B cell (primary cell): Measurements from ENCODE around the gene CD2. TPM values are rescaled to one million over a fixed set of nuclear protein-coding genes. Genes with fewer than 3 reads are reported as not detected.

Source experiments
- ATAC-seq: fragments of 200-7000 bp; cut with Tn5 transposase; one replicate; pipeline ENCODE4 v1.10.0; 2021; ENCODE audit warnings: low read depth, mild to moderate bottlenecking, moderate number of reproducible peaks, moderate library complexity
- CTCF ChIA-PET: fragments of 350-600 bp; sonication (Branson Sonifier 250); formaldehyde crosslinking; loops from one replicate; lab custom pipeline; 2021; ENCODE audit warnings: antibody characterized with exemption, inconsistent platforms; lab: Charles Lee
- POLR2A ChIA-PET: fragments of 350-600 bp; sonication (Branson Sonifier 250); formaldehyde crosslinking; loops from one replicate; lab custom pipeline; 2021; ENCODE audit warnings: antibody characterized with exemption; lab: Charles Lee
- DNase-seq: peaks from one replicate; pipeline ENCODE4 v3.0.0; 2013
- H2AFZ ChIP-seq: 2 replicates; pipeline ENCODE4 v1.6.1; 2012; ENCODE audit warnings: mild to moderate bottlenecking, low read depth, low read length; ENCODE audit not compliant: insufficient read depth, poor library complexity, severe bottlenecking
- H3K27ac ChIP-seq, 2 donors: 1 replicate in 1 of 2; 2 replicates in 1 of 2; pipeline ENCODE4 v1.5.1; 2012 to 2013; ENCODE audit warnings: low read length in 2 of 2, mild to moderate bottlenecking in 2 of 2, moderate library complexity in 1 of 2
- H3K27me3 ChIP-seq, 4 experiments: fragments of 200-600 bp in 1 of 4; sonication (generic) in 1 of 4; replicated peaks in 1 of 4; 1 replicate in 2 of 4; 2 replicates in 2 of 4; pipeline versions ENCODE4 v1.6.1 to v1.7.0; 2013 to 2016; ENCODE audit warnings: low read length in 3 of 4, mild to moderate bottlenecking in 2 of 4, mixed read lengths in 1 of 4, moderate library complexity in 1 of 4; ENCODE audit not compliant: insufficient read depth in 4 of 4, control insufficient read depth in 3 of 4; ENCODE audit errors: control extremely low read depth in 1 of 4
- H3K36me3 ChIP-seq, 2 experiments: replicated peaks in 1 of 2; 1 replicate in 1 of 2; 2 replicates in 1 of 2; pipeline versions ENCODE4 v1.6.1 to v1.7.1; 2013; ENCODE audit warnings: low read length in 1 of 2; ENCODE audit not compliant: insufficient read depth in 2 of 2, control insufficient read depth in 1 of 2; ENCODE audit errors: control extremely low read depth in 1 of 2, extremely low read depth in 1 of 2
- H3K4me1 ChIP-seq, 2 donors: fragments of 200-600 bp in 1 of 2; sonication (generic) in 1 of 2; 1 replicate in 1 of 2; 2 replicates in 1 of 2; pipeline versions ENCODE4 v1.5.1 to v1.6.1; 2013 to 2017; ENCODE audit warnings: low read length in 2 of 2; ENCODE audit not compliant: control insufficient read depth in 2 of 2, insufficient read depth in 2 of 2
- H3K4me2 ChIP-seq: replicated peaks from 2 replicates; pipeline ENCODE3; 2012; ENCODE audit warnings: mild to moderate bottlenecking, low read depth, low read length; ENCODE audit not compliant: poor library complexity, severe bottlenecking
- H3K4me3 ChIP-seq, 5 experiments: fragments of 200-600 bp in 1 of 5; sonication (generic) in 1 of 5; 1 replicate in 3 of 5; 2 replicates in 2 of 5; pipeline versions ENCODE4 v1.5.1 to v1.7.0; 2011 to 2016; ENCODE audit warnings: low read length in 4 of 5, mild to moderate bottlenecking in 4 of 5, low read depth in 2 of 5, control low read depth in 1 of 5, moderate library complexity in 1 of 5; ENCODE audit not compliant: insufficient read depth in 1 of 5; ENCODE audit errors: control extremely low read depth in 1 of 5, extremely low read depth in 1 of 5
- H3K79me2 ChIP-seq: fragments of 200-600 bp; sonication (generic); one replicate; pipeline ENCODE4 v1.6.0; 2016; ENCODE audit warnings: low read length; ENCODE audit not compliant: control insufficient read depth, insufficient read depth
- H3K9ac ChIP-seq: fragments of 200-600 bp; sonication (generic); 2 replicates; pipeline ENCODE4 v1.6.1; 2017; ENCODE audit warnings: mild to moderate bottlenecking, low read length, moderate library complexity
- H3K9me3 ChIP-seq, 3 donors: one replicate each; pipeline versions ENCODE4 v1.6.1 to v1.7.1; 2013; ENCODE audit warnings: low read length in 2 of 3; ENCODE audit not compliant: control insufficient read depth in 2 of 3, insufficient read depth in 1 of 3; ENCODE audit errors: control extremely low read depth in 1 of 3
- H4K20me1 ChIP-seq: 2 replicates; pipeline ENCODE4 v1.6.0; 2012; ENCODE audit warnings: mild to moderate bottlenecking, low read length; ENCODE audit not compliant: insufficient read depth, control insufficient read depth, poor library complexity, severe bottlenecking
- H3K27ac Mint-ChIP-seq: one replicate; pipeline ENCODE4 v1.8.0; 2021; ENCODE audit warnings: mixed read lengths
- H3K27me3 Mint-ChIP-seq: one replicate; pipeline ENCODE4 v1.8.0; 2021; ENCODE audit warnings: mixed read lengths
- H3K4me1 Mint-ChIP-seq: one replicate; pipeline ENCODE4 v1.8.0; 2021; ENCODE audit warnings: mixed read lengths
- H3K4me3 Mint-ChIP-seq: one replicate; pipeline ENCODE4 v1.8.0; 2021; ENCODE audit warnings: mixed read lengths
- H3K9me3 Mint-ChIP-seq: one replicate; pipeline ENCODE4 v1.8.0; 2022; ENCODE audit warnings: mixed read lengths; ENCODE audit not compliant: insufficient read depth
- CTCF ChIP-seq: fragments of 200-600 bp; IDR thresholded peaks from one replicate; pipeline ENCODE4 v1.8.0; 2022; ENCODE audit warnings: antibody characterized with exemption, mild to moderate bottlenecking
- EZH2 ChIP-seq: IDR thresholded peaks from 2 replicates; pipeline ENCODE4 v1.6.1; 2012; ENCODE audit warnings: borderline replicate concordance, low read depth, mild to moderate bottlenecking, moderate library complexity, low read length; ENCODE audit not compliant: insufficient read depth, poor library complexity, severe bottlenecking
- WGBS: methylation state at CpG from one replicate; pipeline ENCODE4 v1.1.5; 2013; ENCODE audit warnings: missing lambda C conversion rate; ENCODE audit not compliant: insufficient coverage; 5-methylcytosine and 5-hydroxymethylcytosine counted together
- intact Hi-C: fragments of 100-400 bp; cut with micrococcal nuclease; formaldehyde crosslinking; loops from one replicate; pipeline ENCODE4 v1.10.0; 2022
- polyA plus RNA-seq: library from polyadenylated mRNA; depleted of rRNA; stranded (reverse); fragments of >200 nt; gene quantifications from 2 replicates; pipeline ENCODE4 v1.2.3, GENCODE V29; 2012
- total RNA-seq, 2 donors: library from RNA; stranded (reverse); fragments of 120-200 nt in 1 of 2; gene quantifications; 1 replicate in 1 of 2; 2 replicates in 1 of 2; pipeline versions ENCODE4 v1.2.3 to v1.2.4, GENCODE V29; 2013 to 2022

The CD2 gene
- total and polyA plus RNA-seq, 2 donors (not counting 1 experiment from before 2014, with no cell fraction given), result 0.52 to 0.74 TPM

- no peaks in the 10 kb centered on the region for H4K20me1 ChIP-seq
- Mint-ChIP-seq H3K9me3 (no peaks in the 10 kb centered on the region), H3K4me3 (no peak overlapping the region), H3K27me3 (peaks cover 9% of the 10 kb centered on the region), H3K4me1 (peaks cover 22% of the 10 kb centered on the region), H3K27ac (no peak overlapping the region)
- H3K4me3 ChIP-seq, result no peak overlapping the region
- DNase-seq, result peak; percentile 19
- CTCF ChIA-PET, result interaction anchor here (0.7 kb wide), 1 partner anchor 31 kb away, joined by 3 read pairs; no protein-coding TSS in a partner anchor
- H3K27me3 ChIP-seq, result no peaks in the 10 kb centered on the region
- 0% methylated on average over 1 of the region's 1 CpG for WGBS
- no peak for TF ChIP-seq CTCF
- no peak for TF ChIP-seq EZH2
- peak; percentile 14 for ATAC-seq
- H3K4me1 ChIP-seq, result peaks cover 14 to 19% of the 10 kb centered on the region in 2 donors
- no peaks in the 10 kb centered on the region for H3K9me3 ChIP-seq
- no peak overlapping the region for H3K9ac ChIP-seq
- H3K27ac ChIP-seq, result no peak overlapping the region
- H3K36me3 ChIP-seq, result no peaks in the 10 kb centered on the region
- intact Hi-C loops, result no loop called here
- no peak overlapping the region for H2AFZ ChIP-seq
- peak overlapping the region; percentile 40 for H3K4me2 ChIP-seq
- H3K79me2 ChIP-seq, result no peaks in the 10 kb centered on the region
- POLR2A ChIA-PET, result no interaction called here
Measured at GRCh38 chr1:116769561-116769977, 15.3 kb downstream of the CD2 start.

DNA sequence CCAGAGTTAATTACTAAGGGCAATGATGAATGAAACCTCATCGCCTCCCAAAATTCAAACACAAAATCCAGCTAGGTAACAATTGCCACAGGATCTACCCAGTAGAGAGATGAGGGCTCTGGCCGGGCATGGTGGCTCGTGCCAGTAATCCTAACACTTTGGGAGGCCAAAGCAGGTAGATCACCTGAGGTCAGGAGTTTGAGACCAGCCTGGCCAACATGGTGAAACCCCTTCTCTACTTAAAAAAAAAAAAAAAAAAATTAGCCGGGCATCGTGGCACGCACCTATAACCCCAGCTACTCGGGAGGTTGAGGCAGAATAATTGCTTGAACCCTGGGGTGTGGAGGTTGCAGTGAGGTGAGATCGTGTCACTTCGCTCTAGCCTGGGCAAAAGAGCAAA, 15.8 kb downstream of the CD2 start:
- H3K9me3 Mint-ChIP-seq, result no peaks in the 10 kb centered on the region
- no peaks in the 10 kb centered on the region for H3K79me2 ChIP-seq
- intact Hi-C loops, result no loop called here
- H4K20me1 ChIP-seq, result no peaks in the 10 kb centered on the region
- peaks cover 22% of the 10 kb centered on the region for H3K4me1 Mint-ChIP-seq
- no peak overlapping the region for H3K27ac Mint-ChIP-seq
- peak overlapping the region; percentile 40 for H3K4me2 ChIP-seq
- no peak overlapping the region for H2AFZ ChIP-seq
- TF ChIP-seq CTCF, result no peak
- no peak for TF ChIP-seq EZH2
- no peak overlapping the region for H3K9ac ChIP-seq
- H3K36me3 ChIP-seq, result no peaks in the 10 kb centered on the region
- WGBS, result 36% methylated on average over 7 of the region's 9 CpGs
- H3K27me3 Mint-ChIP-seq, result peaks cover 10% of the 10 kb centered on the region
- peaks cover 14 to 19% of the 10 kb centered on the region in 2 donors for H3K4me1 ChIP-seq
- DNase-seq (no peak), ATAC-seq (no peak)
- peaks cover 0 to 2% (median 0%) of the 10 kb centered on the region in 3 donors for H3K9me3 ChIP-seq
- no peak overlapping the region for H3K4me3 ChIP-seq
- no peak overlapping the region for H3K27ac ChIP-seq
- ChIA-PET POLR2A (no interaction called here), CTCF (interaction anchor here (0.7 kb wide), 1 partner anchor 32 kb away, joined by 3 read pairs; no protein-coding TSS in a partner anchor)
- H3K4me3 Mint-ChIP-seq, result no peak overlapping the region
- H3K27me3 ChIP-seq, result no peaks in the 10 kb centered on the region
